ENCODE measurements around the gene BHLHE23.

BHLHE23 gene

GRCh38 chr20:63024573-63025392, 18.0 kb upstream of the BHLHE23 start:
- DNase-seq, result no peak

GRCh38 chr20:63023936-63024571, 17.3 kb upstream of the BHLHE23 start:
- no peak for DNase-seq

GRCh38 chr20:63023071-63023935, 16.5 kb upstream of the BHLHE23 start:
- DNase-seq, result no peak

- DNase-seq, result no peak
Measured at GRCh38 chr20:63022501-63022900, 15.7 kb upstream of the BHLHE23 start.

GRCh38 chr20:63021356-63022321, 14.9 kb upstream of the BHLHE23 start:
- DNase-seq, result no peak

- DNase-seq, result no peak
Measured at GRCh38 chr20:63020681-63021080, 13.9 kb upstream of the BHLHE23 start.

- DNase-seq, result no peak
Measured at GRCh38 chr20:63017826-63018411, 11.2 kb upstream of the BHLHE23 start.

- no peak for DNase-seq
Measured at GRCh38 chr20:63017076-63017825, 10.5 kb upstream of the BHLHE23 start.

- DNase-seq, result no peak
Measured at GRCh38 chr20:63016514-63017075, 9.8 kb upstream of the BHLHE23 start.

- DNase-seq, result no peak
Measured at GRCh38 chr20:63015662-63016361, 9.0 kb upstream of the BHLHE23 start.

- DNase-seq, result no peak
Measured at GRCh38 chr20:63015147-63015661, 8.4 kb upstream of the BHLHE23 start.

- no peak for DNase-seq
Measured at GRCh38 chr20:63014710-63015109, 7.9 kb upstream of the BHLHE23 start.

- no peak for DNase-seq
Measured at GRCh38 chr20:63014287-63014686, 7.5 kb upstream of the BHLHE23 start.

- no peak for DNase-seq
Measured at GRCh38 chr20:63013207-63013606, 6.4 kb upstream of the BHLHE23 start.

GRCh38 chr20:63011798-63012197, 5.0 kb upstream of the BHLHE23 start:
- DNase-seq, result peak; percentile 26

- DNase-seq, result no peak
Measured at GRCh38 chr20:63009988-63010769, 3.4 kb upstream of the BHLHE23 start.

GRCh38 chr20:63009045-63009961, 2.5 kb upstream of the BHLHE23 start:
- peak; percentile 48 for DNase-seq

- no peak for DNase-seq
Measured at GRCh38 chr20:63008541-63009044, 1.8 kb upstream of the BHLHE23 start.

All from NCI-H526 treated with DMSO at 0.1 percent for 48 hours (cell line).